Mesenchymal stem cell (in vitro differentiated cells and primary cell): ENCODE measurements around the gene MREG.
"Not testable (repeated sequence)": the region's sequence is repeated elsewhere in the genome, so short reads cannot be mapped to it uniquely, and the experiment has no call there.

Source experiments
- DNase-seq: peaks from one replicate; pipeline ENCODE4 v3.0.0-alpha.2; 2013
- H2AFZ ChIP-seq: one replicate; pipeline ENCODE4 v1.6.1; 2013; ENCODE audit warnings: low read depth, mild to moderate bottlenecking, control low read depth, inconsistent platforms, low read length, moderate library complexity
- H2AK5ac ChIP-seq: 2 replicates; pipeline ENCODE4 v1.6.1; 2013; ENCODE audit warnings: low read length, moderate library complexity, mild to moderate bottlenecking, inconsistent platforms; ENCODE audit not compliant: severe bottlenecking
- H2BK120ac ChIP-seq: one replicate; pipeline ENCODE4 v1.6.1; 2013; ENCODE audit warnings: low read depth, mild to moderate bottlenecking, inconsistent platforms, low read length, moderate library complexity
- H2BK12ac ChIP-seq, 2 experiments: one replicate each; pipeline ENCODE4 v1.6.1; 2013; ENCODE audit warnings: inconsistent platforms in 2 of 2, low read length in 2 of 2, mild to moderate bottlenecking in 2 of 2, moderate library complexity in 2 of 2, control low read depth in 1 of 2
- H2BK15ac ChIP-seq: one replicate; pipeline ENCODE4 v1.6.1; 2013; ENCODE audit warnings: mild to moderate bottlenecking, low read depth, inconsistent platforms; ENCODE audit not compliant: poor library complexity, severe bottlenecking
- H2BK5ac ChIP-seq: 2 replicates; pipeline ENCODE4 v1.6.1; 2013; ENCODE audit warnings: low read depth, mild to moderate bottlenecking, low read length, control low read depth, inconsistent platforms; ENCODE audit not compliant: poor library complexity, severe bottlenecking
- H3K14ac ChIP-seq, 2 experiments: one replicate each; pipeline ENCODE4 v1.6.1; 2013; ENCODE audit warnings: inconsistent platforms in 2 of 2, low read length in 2 of 2, control low read depth in 1 of 2, mild to moderate bottlenecking in 1 of 2, moderate library complexity in 1 of 2
- H3K18ac ChIP-seq, 2 experiments: one replicate each; pipeline ENCODE4 v1.6.1; 2013; ENCODE audit warnings: inconsistent platforms in 2 of 2, low read length in 2 of 2, control low read depth in 1 of 2, low read depth in 1 of 2, mild to moderate bottlenecking in 1 of 2
- H3K23ac ChIP-seq, 2 experiments: one replicate each; pipeline ENCODE4 v1.6.1; 2013; ENCODE audit warnings: inconsistent platforms in 2 of 2, low read length in 2 of 2, mild to moderate bottlenecking in 2 of 2, moderate library complexity in 2 of 2, control low read depth in 1 of 2
- H3K27ac ChIP-seq: 2 replicates; pipeline ENCODE4 v1.5.1; 2013; ENCODE audit warnings: mild to moderate bottlenecking, moderate library complexity, low read length, control low read depth, inconsistent platforms; ENCODE audit not compliant: poor library complexity, severe bottlenecking
- H3K27me3 ChIP-seq, 2 experiments: 2 replicates each; pipeline versions ENCODE4 v1.6.1 to v1.7.0; 2013; ENCODE audit warnings: low read length in 2 of 2, mild to moderate bottlenecking in 2 of 2, moderate library complexity in 2 of 2, control low read depth in 1 of 2, inconsistent platforms in 1 of 2; ENCODE audit not compliant: control insufficient read depth in 1 of 2, insufficient read depth in 1 of 2
- H3K36me3 ChIP-seq, 2 experiments: 2 replicates each; pipeline versions ENCODE4 v1.6.1 to v1.7.0; 2013; ENCODE audit warnings: low read length in 2 of 2, control low read depth in 1 of 2, inconsistent platforms in 1 of 2, low read depth in 1 of 2, mild to moderate bottlenecking in 1 of 2; ENCODE audit not compliant: insufficient read depth in 2 of 2, control insufficient read depth in 1 of 2
- H3K4ac ChIP-seq, 2 experiments: one replicate each; pipeline ENCODE4 v1.6.1; 2013; ENCODE audit warnings: inconsistent platforms in 2 of 2, low read length in 2 of 2, mild to moderate bottlenecking in 2 of 2, moderate library complexity in 2 of 2, control low read depth in 1 of 2, low read depth in 1 of 2
- H3K4me1 ChIP-seq: 2 replicates; pipeline ENCODE4 v1.6.1; 2013; ENCODE audit warnings: low read depth, low read length, control low read depth; ENCODE audit not compliant: control insufficient read depth, insufficient read depth
- H3K4me2 ChIP-seq: 2 replicates; pipeline ENCODE4 v1.6.1; 2013; ENCODE audit warnings: low read length, mild to moderate bottlenecking, inconsistent platforms; ENCODE audit not compliant: poor library complexity, severe bottlenecking
- H3K4me3 ChIP-seq, 2 experiments: 2 replicates each; pipeline versions ENCODE4 v1.5.1 to v1.7.0; 2013; ENCODE audit warnings: low read length in 2 of 2, mild to moderate bottlenecking in 2 of 2, control low read depth in 1 of 2, low read depth in 1 of 2; ENCODE audit not compliant: insufficient read depth in 1 of 2
- H3K79me1 ChIP-seq: replicated peaks from 2 replicates; pipeline ENCODE4 v1.6.1; 2013; ENCODE audit warnings: mild to moderate bottlenecking, control low read depth, low read length, inconsistent platforms; ENCODE audit not compliant: poor library complexity, severe bottlenecking
- H3K9ac ChIP-seq: 2 replicates; pipeline ENCODE4 v1.7.0; 2013; ENCODE audit warnings: mild to moderate bottlenecking, low read length, moderate library complexity
- H3K9me3 ChIP-seq: 2 replicates; pipeline ENCODE4 v1.7.0; 2013; ENCODE audit warnings: mild to moderate bottlenecking, low read length; ENCODE audit not compliant: control insufficient read depth
- H4K8ac ChIP-seq: one replicate; pipeline ENCODE4 v1.6.1; 2013; ENCODE audit warnings: inconsistent platforms, mild to moderate bottlenecking, low read length, moderate library complexity
- H4K91ac ChIP-seq: one replicate; pipeline ENCODE4 v1.6.1; 2013; ENCODE audit warnings: mild to moderate bottlenecking, low read length, inconsistent platforms
- WGBS: methylation state at CpG from one replicate; pipeline ENCODE4 v1.1.7; 2013; ENCODE audit warnings: mixed read lengths; 5-methylcytosine and 5-hydroxymethylcytosine counted together

Gene MREG

GRCh38 chr2:215973954-215974699 is 39.2 kb downstream of the MREG start:
- H3K36me3 ChIP-seq, result no peaks in the 10 kb centered on the region
- no peaks in the 10 kb centered on the region for H3K9me3 ChIP-seq
- H2BK5ac ChIP-seq, result no peak overlapping the region
- no peak overlapping the region for H2BK15ac ChIP-seq
- H3K18ac ChIP-seq, result no peak overlapping the region
- H2BK120ac ChIP-seq, result no peak overlapping the region
- H4K8ac ChIP-seq, result no peak overlapping the region
- H2BK12ac ChIP-seq, result no peak overlapping the region
- H3K14ac ChIP-seq, result no peak overlapping the region
- H3K9ac ChIP-seq, result peak overlapping the region; percentile 35
- H3K23ac ChIP-seq, result no peak overlapping the region
- no peaks in the 10 kb centered on the region for H3K79me1 ChIP-seq
- 77% methylated on average over 5 of the region's 6 CpGs for WGBS
- peak overlapping the region in 1 of 2 experiments; percentile 39 for H3K4me3 ChIP-seq
- DNase-seq, result no peak
- no peak overlapping the region for H2AFZ ChIP-seq
- no peak overlapping the region for H3K27ac ChIP-seq
- H3K4ac ChIP-seq, result no peak overlapping the region
- no peak overlapping the region for H2AK5ac ChIP-seq
- peaks cover 2% of the 10 kb centered on the region for H3K4me1 ChIP-seq
- H3K27me3 ChIP-seq, result peaks cover 0 to 23% of the 10 kb centered on the region in 2 experiments
- no peak overlapping the region for H3K4me2 ChIP-seq
- H4K91ac ChIP-seq, result no peak overlapping the region

GRCh38 chr2:215973145-215973792 is 40.1 kb downstream of the MREG start:
- Histone ChIP-seq H2BK120ac (no peak overlapping the region), H4K8ac (no peak overlapping the region), H2BK5ac (no peak overlapping the region), H3K9ac (no peak overlapping the region), H3K9me3 (no peaks in the 10 kb centered on the region), H3K4me2 (no peak overlapping the region), H3K27me3 (peaks cover 0 to 23% of the 10 kb centered on the region in 2 experiments), H3K36me3 (no peaks in the 10 kb centered on the region), H3K14ac (no peak overlapping the region), H3K79me1 (no peaks in the 10 kb centered on the region), H3K18ac (no peak overlapping the region), H2BK12ac (no peak overlapping the region), H3K4me3 (no peak overlapping the region), H2BK15ac (no peak overlapping the region), H3K4me1 (peaks cover 2% of the 10 kb centered on the region), H3K27ac (no peak overlapping the region), H2AFZ (no peak overlapping the region), H4K91ac (no peak overlapping the region), H3K23ac (no peak overlapping the region), H2AK5ac (no peak overlapping the region), H3K4ac (no peak overlapping the region)
- WGBS, result 63% methylated on average over 5 of the region's 7 CpGs
- DNase-seq, result no peak

GRCh38 chr2:215971671-215972070 is 41.7 kb downstream of the MREG start:
- Histone ChIP-seq H2BK12ac (no peak overlapping the region), H3K4me1 (peaks cover 2% of the 10 kb centered on the region), H3K4me2 (no peak overlapping the region), H3K79me1 (no peaks in the 10 kb centered on the region), H3K36me3 (no peaks in the 10 kb centered on the region), H4K91ac (no peak overlapping the region), H3K27me3 (peaks cover 0 to 23% of the 10 kb centered on the region in 2 experiments), H2AK5ac (no peak overlapping the region), H3K4me3 (no peak overlapping the region), H3K9me3 (no peaks in the 10 kb centered on the region), H2BK120ac (no peak overlapping the region), H2AFZ (no peak overlapping the region), H4K8ac (no peak overlapping the region), H3K9ac (no peak overlapping the region), H3K4ac (no peak overlapping the region), H3K27ac (no peak overlapping the region), H3K23ac (no peak overlapping the region), H2BK5ac (no peak overlapping the region), H3K18ac (no peak overlapping the region), H2BK15ac (no peak overlapping the region), H3K14ac (no peak overlapping the region)
- 97% methylated on average over 5 of the region's 5 CpGs for WGBS
- no peak for DNase-seq

GRCh38 chr2:215970894-215971293 is 42.5 kb downstream of the MREG start:
- not testable (repeated sequence) for H2AFZ ChIP-seq, H2BK12ac ChIP-seq, H4K91ac ChIP-seq, H3K36me3 ChIP-seq, H3K9ac ChIP-seq, H3K14ac ChIP-seq, DNase-seq, H3K79me1 ChIP-seq, H3K4me2 ChIP-seq, H2AK5ac ChIP-seq, H3K4me3 ChIP-seq, H3K9me3 ChIP-seq, H2BK15ac ChIP-seq, H3K27ac ChIP-seq, H3K18ac ChIP-seq, H4K8ac ChIP-seq, H2BK120ac ChIP-seq, H3K4ac ChIP-seq, H3K23ac ChIP-seq, H2BK5ac ChIP-seq, H3K4me1 ChIP-seq
- H3K27me3 ChIP-seq, result peaks cover 0 to 23% of the 10 kb centered on the region in 2 experiments
- WGBS, result 92% methylated on average over 2 of the region's 4 CpGs
